A673 (cell line): Measurements from ENCODE around the gene LPCAT1. TPM values are rescaled to one million over a fixed set of nuclear protein-coding genes. Genes with fewer than 3 reads are reported as not detected.

Source experiments
- BruUV-seq: library from RNA; stranded (reverse); fragments of 400-500 nt; replicated peaks from 2 replicates; lab custom pipeline; 2021; lab: Mats Ljungman, UMichigan
- CTCF ChIA-PET: fragments of 300-600 bp; sonication (Branson Sonifier 250); formaldehyde crosslinking; loops from one replicate; lab custom pipeline; 2022; ENCODE audit warnings: antibody characterized with exemption; lab: Charles Lee
- POLR2A ChIA-PET: fragments of 300-600 bp; sonication (Branson Sonifier 250); formaldehyde crosslinking; loops from one replicate; lab custom pipeline; 2022; ENCODE audit warnings: antibody characterized with exemption; ENCODE audit not compliant: low non-redundant PET; lab: Charles Lee
- DNase-seq: peaks from one replicate; pipeline ENCODE4 v3.0.0-alpha.2; 2015; ENCODE audit warnings: low spot score
- H3K27ac ChIP-seq: fragments of 200-600 bp; sonication (generic); 2 replicates; pipeline ENCODE4 v1.5.1; 2016; ENCODE audit warnings: mixed run types, low read depth, mild to moderate bottlenecking, mixed read lengths, antibody characterized with exemption, low read length; ENCODE audit not compliant: poor library complexity, severe bottlenecking
- H3K27me3 ChIP-seq: fragments of 200-600 bp; sonication (generic); replicated peaks from 2 replicates; pipeline ENCODE4 v1.6.1; 2017; ENCODE audit warnings: mixed run types, low read depth, mild to moderate bottlenecking, mixed read lengths, antibody characterized with exemption, low read length; ENCODE audit not compliant: insufficient read depth, poor library complexity
- H3K36me3 ChIP-seq: fragments of 200-600 bp; sonication (generic); 2 replicates; pipeline ENCODE4 v1.6.1; 2016; ENCODE audit warnings: mixed run types, mild to moderate bottlenecking, mixed read lengths, antibody characterized with exemption, low read length; ENCODE audit not compliant: insufficient read depth, poor library complexity, severe bottlenecking
- H3K4me1 ChIP-seq: fragments of 200-600 bp; sonication (generic); 2 replicates; pipeline ENCODE4 v1.6.1; 2017; ENCODE audit warnings: mixed run types, mild to moderate bottlenecking, mixed read lengths, antibody characterized with exemption, low read length; ENCODE audit not compliant: insufficient read depth, poor library complexity, severe bottlenecking
- H3K4me3 ChIP-seq: fragments of 200-600 bp; sonication (generic); 2 replicates; pipeline ENCODE4 v1.5.1; 2016; ENCODE audit warnings: low read depth, mixed run types, mild to moderate bottlenecking, mixed read lengths, low read length; ENCODE audit not compliant: poor library complexity, severe bottlenecking
- H3K9me3 ChIP-seq: fragments of 200-600 bp; sonication (generic); 2 replicates; pipeline ENCODE4 v1.6.1; 2016; ENCODE audit warnings: mixed run types, low read depth, mild to moderate bottlenecking, mixed read lengths, antibody characterized with exemption, low read length; ENCODE audit not compliant: poor library complexity, severe bottlenecking
- CTCF ChIP-seq: fragments of 300-800, 200-600 bp; sonication (generic); conservative IDR thresholded peaks from 2 replicates; pipeline ENCODE4 v1.5.1; 2017; ENCODE audit warnings: low read depth, mild to moderate bottlenecking, antibody characterized with exemption, low read length, moderate library complexity, mixed read lengths
- EZH2 ChIP-seq: fragments of 200-600 bp; sonication (generic); IDR thresholded peaks from 2 replicates; pipeline ENCODE4 v1.6.1; 2017; ENCODE audit warnings: borderline replicate concordance, low read depth, mild to moderate bottlenecking, mixed read lengths, antibody characterized with exemption, low read length; ENCODE audit not compliant: poor library complexity, severe bottlenecking
- intact Hi-C: fragments of 100-400 bp; cut with micrococcal nuclease; formaldehyde crosslinking; loops from one replicate; pipeline ENCODE4 v1.10.0; 2022; ENCODE audit not compliant: unreplicated experiment
- total RNA-seq: library from RNA; stranded (reverse); gene quantifications from 2 replicates; pipeline ENCODE4 v1.2.3, GENCODE V29; 2021

Gene LPCAT1
- total RNA-seq, 1 experiment from 2014 or later, result 97.3 TPM

GRCh38 chr5:1552521-1553255 is 28.9 kb upstream of the LPCAT1 start:
- H3K27ac ChIP-seq, result no peak overlapping the region
- DNase-seq, result no peak
- no peaks in the 10 kb centered on the region for H3K27me3 ChIP-seq
- POLR2A ChIA-PET, result no interaction called here
- no peaks in the 10 kb centered on the region for H3K4me1 ChIP-seq
- H3K36me3 ChIP-seq, result no peaks in the 10 kb centered on the region
- no peak overlapping the region for H3K4me3 ChIP-seq
- TF ChIP-seq EZH2, result no peak
- no peak for TF ChIP-seq CTCF
- intact Hi-C loops, result no loop called here
- CTCF ChIA-PET, result no interaction called here
- H3K9me3 ChIP-seq, result no peaks in the 10 kb centered on the region
- no TSS peak for BruUV-seq

GRCh38 chr5:1551426-1552301 is 27.9 kb upstream of the LPCAT1 start:
- no peaks in the 10 kb centered on the region for H3K27me3 ChIP-seq

More at GRCh38 chr5:1551426-1552301, 27.9 kb upstream of the LPCAT1 start:
- Histone ChIP-seq H3K27ac (no peak overlapping the region), H3K36me3 (no peaks in the 10 kb centered on the region), H3K4me1 (no peaks in the 10 kb centered on the region), H3K9me3 (no peaks in the 10 kb centered on the region), H3K4me3 (no peak overlapping the region)
- CTCF ChIA-PET, result no interaction called here
- intact Hi-C loops, result no loop called here
- TF ChIP-seq EZH2, result no peak
- TF ChIP-seq CTCF, result no peak
- POLR2A ChIA-PET, result no interaction called here
- DNase-seq, result no peak
- BruUV-seq, result no TSS peak
